IMR-90 (cell line): ENCODE data around the gene ZNFX1. TPM values are rescaled to one million over a fixed set of nuclear protein-coding genes. Genes with fewer than 3 reads are reported as not detected.

Experiments used
- ATAC-seq: fragments of 200-7000 bp; cut with Tn5 transposase; 2 replicates; pipeline ENCODE4 v1.9.1; 2020; ENCODE audit warnings: low read depth, mild to moderate bottlenecking, moderate library complexity
- BruUV-seq: library from RNA; stranded (reverse); fragments of 400-500 nt; replicated peaks from 2 replicates; lab custom pipeline; 2021; lab: Mats Ljungman, UMichigan
- CTCF ChIA-PET: fragments of 300-600 bp; formaldehyde crosslinking; extraction: SDS; loops from one replicate; lab custom pipeline; 2021; ENCODE audit warnings: antibody characterized with exemption; lab: Yijun Ruan, JAX
- POLR2A ChIA-PET: fragments of 300-600 bp; sonication (Branson Sonifier 250); formaldehyde crosslinking; loops from one replicate; lab custom pipeline; 2022; ENCODE audit warnings: antibody characterized with exemption; ENCODE audit not compliant: unreplicated experiment; lab: Charles Lee
- DNase-seq: peaks from one replicate; pipeline ENCODE4 v3.0.0; 2013
- H2AFZ ChIP-seq: replicated peaks from 2 replicates; pipeline ENCODE3; 2013; ENCODE audit warnings: low read length, mild to moderate bottlenecking; ENCODE audit not compliant: poor library complexity
- H2AK5ac ChIP-seq: 2 replicates; pipeline ENCODE4 v1.6.1; 2013; ENCODE audit warnings: low read depth, low read length, inconsistent platforms
- H2AK9ac ChIP-seq: replicated peaks from 2 replicates; pipeline ENCODE3; 2013; ENCODE audit warnings: mild to moderate bottlenecking, low read depth, low read length, moderate library complexity; ENCODE audit not compliant: poor library complexity
- H2BK120ac ChIP-seq: 2 replicates; pipeline ENCODE4 v1.6.1; 2013; ENCODE audit warnings: low read depth, low read length, inconsistent platforms
- H2BK15ac ChIP-seq: 3 replicates; pipeline ENCODE4 v1.6.1; 2013; ENCODE audit warnings: low read depth, low read length, inconsistent platforms
- H2BK20ac ChIP-seq: 2 replicates; pipeline ENCODE4 v1.6.1; 2013; ENCODE audit warnings: low read depth, mild to moderate bottlenecking, inconsistent platforms, low read length, moderate library complexity
- H2BK5ac ChIP-seq: 2 replicates; pipeline ENCODE4 v1.6.1; 2013; ENCODE audit warnings: mild to moderate bottlenecking, low read depth, low read length, inconsistent platforms; ENCODE audit not compliant: poor library complexity, severe bottlenecking
- H3K14ac ChIP-seq: replicated peaks from 2 replicates; pipeline ENCODE4 v1.6.1; 2013; ENCODE audit warnings: low read depth, low read length, inconsistent platforms
- H3K18ac ChIP-seq: 2 replicates; pipeline ENCODE4 v1.6.1; 2013; ENCODE audit warnings: low read depth, low read length, control low read depth
- H3K23ac ChIP-seq: 2 replicates; pipeline ENCODE4 v1.6.1; 2013; ENCODE audit warnings: low read depth, low read length, inconsistent platforms
- H3K27ac ChIP-seq: 2 replicates; pipeline ENCODE4 v1.5.1; 2013; ENCODE audit warnings: mild to moderate bottlenecking, control low read depth, low read length; ENCODE audit not compliant: insufficient read depth
- H3K27me3 ChIP-seq: 2 replicates; pipeline ENCODE4 v1.6.1; 2013; ENCODE audit warnings: low read length; ENCODE audit not compliant: control insufficient read depth, insufficient read depth
- H3K36me3 ChIP-seq: 2 replicates; pipeline ENCODE4 v1.6.1; 2013; ENCODE audit warnings: low read length, mixed read lengths; ENCODE audit not compliant: control insufficient read depth, insufficient read depth
- H3K4ac ChIP-seq: 2 replicates; pipeline ENCODE4 v1.6.1; 2013; ENCODE audit warnings: low read depth, low read length, inconsistent platforms
- H3K4me1 ChIP-seq: 2 replicates; pipeline ENCODE4 v1.6.1; 2013; ENCODE audit warnings: low read length, mixed read lengths; ENCODE audit not compliant: control insufficient read depth, insufficient read depth
- H3K4me2 ChIP-seq: 2 replicates; pipeline ENCODE4 v1.6.1; 2013; ENCODE audit warnings: low read depth, mild to moderate bottlenecking, control low read depth, low read length, moderate library complexity
- H3K4me3 ChIP-seq: 2 replicates; pipeline ENCODE4 v1.5.1; 2013; ENCODE audit warnings: low read depth, mild to moderate bottlenecking, control low read depth, low read length, moderate library complexity; ENCODE audit not compliant: insufficient read depth
- H3K56ac ChIP-seq: 2 replicates; pipeline ENCODE4 v1.6.1; 2013; ENCODE audit warnings: low read length, inconsistent platforms; ENCODE audit not compliant: insufficient read depth; ENCODE audit errors: extremely low read depth
- H3K79me1 ChIP-seq, 2 experiments: 2 replicates each; pipeline ENCODE4 v1.6.1; 2013; ENCODE audit warnings: low read length in 2 of 2, inconsistent platforms in 1 of 2, low read depth in 1 of 2
- H3K9ac ChIP-seq: 2 replicates; pipeline ENCODE4 v1.6.1; 2013; ENCODE audit warnings: low read depth, low read length, control low read depth
- H3K9me1 ChIP-seq: 2 replicates; pipeline ENCODE4 v1.6.1; 2013; ENCODE audit warnings: low read length, inconsistent platforms; ENCODE audit not compliant: insufficient read depth
- H3K9me3 ChIP-seq: 2 replicates; pipeline ENCODE4 v1.6.1; 2013; ENCODE audit warnings: low read length; ENCODE audit not compliant: control insufficient read depth, insufficient read depth
- H4K20me1 ChIP-seq: 2 replicates; pipeline ENCODE4 v1.6.1; 2013; ENCODE audit warnings: low read length, inconsistent platforms; ENCODE audit not compliant: insufficient read depth
- H4K5ac ChIP-seq: 2 replicates; pipeline ENCODE4 v1.6.1; 2013; ENCODE audit warnings: mild to moderate bottlenecking, low read depth, low read length, control low read depth
- H4K8ac ChIP-seq, 2 experiments: 2 replicates each; pipeline ENCODE4 v1.6.1; 2013; ENCODE audit warnings: low read depth in 2 of 2, low read length in 2 of 2, control low read depth in 1 of 2, inconsistent platforms in 1 of 2
- H4K91ac ChIP-seq: 2 replicates; pipeline ENCODE4 v1.6.1; 2013; ENCODE audit warnings: low read depth, low read length, inconsistent platforms; ENCODE audit not compliant: insufficient read depth
- BHLHE40 ChIP-seq: fragments of 150-350 bp; IDR thresholded peaks from 2 replicates; pipeline ENCODE4 v1.6.1; 2016; ENCODE audit warnings: mild to moderate bottlenecking, low read depth, low read length
- CHD1 ChIP-seq: IDR thresholded peaks from 2 replicates; pipeline ENCODE4 v1.6.1; 2012; ENCODE audit warnings: low read depth, low read length, improper control_type of control experiment
- ELK1 ChIP-seq: fragments of 150-350 bp; IDR thresholded peaks from 2 replicates; pipeline ENCODE4 v1.6.1; 2016; ENCODE audit warnings: low read depth, mild to moderate bottlenecking, low read length, moderate library complexity, borderline replicate concordance
- FOS ChIP-seq: fragments of 150-350 bp; IDR thresholded peaks from 2 replicates; pipeline ENCODE4 v1.6.1; 2016; ENCODE audit warnings: low read depth, low read length
- MAFK ChIP-seq: IDR thresholded peaks from 2 replicates; pipeline ENCODE4 v1.6.1; 2012; ENCODE audit warnings: low read depth, low read length, improper control_type of control experiment
- MAZ ChIP-seq: IDR thresholded peaks from 2 replicates; pipeline ENCODE4 v1.6.1; 2012; ENCODE audit warnings: low read depth, mild to moderate bottlenecking, low read length, improper control_type of control experiment, moderate library complexity, borderline replicate concordance
- NFE2L2 ChIP-seq: fragments of 150-350 bp; IDR thresholded peaks from 2 replicates; pipeline ENCODE4 v1.6.1; 2016; ENCODE audit warnings: low read depth, mild to moderate bottlenecking, low read length
- RAD21 ChIP-seq: IDR thresholded peaks from 2 replicates; pipeline ENCODE4 v1.6.1; 2012; ENCODE audit warnings: low read length, improper control_type of control experiment
- RFX5 ChIP-seq: IDR thresholded peaks from 2 replicates; pipeline ENCODE4 v1.8.0; 2012; ENCODE audit warnings: low read depth, mild to moderate bottlenecking, low read length, moderate library complexity
- SMC3 ChIP-seq: fragments of 150-350 bp; IDR thresholded peaks from 2 replicates; pipeline ENCODE4 v1.6.1; 2016; ENCODE audit warnings: low read depth, mild to moderate bottlenecking, antibody characterized with exemption, low read length, moderate library complexity
- WGBS, 2 experiments: methylation state at CpG; one replicate each; pipeline versions ENCODE4 v1.1.5 to v1.1.7; 2013; ENCODE audit warnings: missing lambda C conversion rate in 2 of 2; ENCODE audit not compliant: insufficient read length in 1 of 2; ENCODE audit errors: extremely low coverage in 2 of 2; 5-methylcytosine and 5-hydroxymethylcytosine counted together
- dilution Hi-C: fragments of 300-500 bp; cut with HindIII; formaldehyde crosslinking; loops from one replicate; pipeline ENCODE4 v1.14.3; 2018; ENCODE audit warnings: low sequenced_read_pairs; ENCODE audit not compliant: unreplicated experiment
- in situ Hi-C: fragments of 300-500 bp; cut with MboI; formaldehyde crosslinking; loops from 3 replicates; pipeline ENCODE4 v1.14.3; 2019; ENCODE audit warnings: low sequenced_read_pairs, inconsistent platforms, mixed read lengths
- intact Hi-C: fragments of 100-400 bp; cut with micrococcal nuclease; formaldehyde crosslinking; loops from 2 replicates; pipeline ENCODE4 v1.10.0; 2022
- polyA plus RNA-seq, 3 experiments: library from polyadenylated mRNA; depleted of rRNA; stranded (reverse); fragments of >200 nt; gene quantifications; 2 replicates each; pipeline ENCODE4 v1.2.3, GENCODE V29; 2012; ENCODE audit warnings: low replicate concordance in 1 of 3
- total RNA-seq: library from RNA; depleted of rRNA; stranded (reverse); fragments of >200 nt; gene quantifications from 2 replicates; pipeline ENCODE4 v1.2.3, GENCODE V29; 2012
- TF ChIP-seq, protein P1 (sequence below): conservative IDR thresholded peaks from 2 replicates; pipeline ENCODE4 v1.5.1; 2012; ENCODE audit warnings: mild to moderate bottlenecking, low read depth, low read length, improper control_type of control experiment

ZNFX1 gene
- total and polyA plus RNA-seq, 2 of the 4 experiments (the other 2 are of a cell fraction): 10.9 to 60.9 TPM

DNA sequence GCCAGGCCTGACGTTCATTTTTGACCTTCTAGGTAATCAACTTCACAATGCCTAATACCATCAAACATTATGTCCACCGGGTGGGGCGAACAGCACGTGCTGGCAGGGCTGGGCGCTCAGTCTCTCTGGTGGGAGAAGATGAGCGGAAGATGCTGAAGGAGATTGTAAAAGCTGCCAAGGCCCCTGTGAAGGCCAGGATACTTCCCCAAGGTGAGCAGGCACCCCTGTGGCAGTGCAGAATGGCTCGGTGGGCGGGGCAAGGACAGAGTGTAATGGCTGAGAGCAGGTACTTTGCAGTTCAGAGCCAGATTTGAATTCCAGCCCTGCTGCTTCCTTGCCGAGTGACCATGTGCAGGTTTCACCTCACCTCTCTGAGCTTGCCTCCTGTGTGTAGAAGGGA is 41.6 kb downstream of the ZNFX1 start:
- Histone ChIP-seq H3K23ac (no peak overlapping the region), H3K9ac (no peak overlapping the region), H3K4me3 (no peak overlapping the region), H4K91ac (no peak overlapping the region), H4K5ac (no peak overlapping the region), H2BK20ac (no peak overlapping the region), H3K9me3 (no peaks in the 10 kb centered on the region), H3K14ac (no peak overlapping the region), H3K56ac (no peak overlapping the region), H2AK5ac (no peak overlapping the region), H3K27me3 (no peaks in the 10 kb centered on the region), H3K4me1 (no peaks in the 10 kb centered on the region), H2AK9ac (no peak overlapping the region), H3K4me2 (no peak overlapping the region), H3K4ac (no peak overlapping the region), H2BK5ac (no peak overlapping the region), H2BK15ac (no peak overlapping the region), H4K20me1 (no peaks in the 10 kb centered on the region), H3K27ac (no peak overlapping the region), H2BK120ac (no peak overlapping the region), H4K8ac (no peak overlapping the region), H3K79me1 (no peaks in the 10 kb centered on the region), H3K18ac (no peak overlapping the region), H2AFZ (no peak overlapping the region), H3K36me3 (peaks cover 67% of the 10 kb centered on the region), H3K9me1 (no peaks in the 10 kb centered on the region)
- in situ Hi-C loops: no loop called here
- dilution Hi-C loops: no loop called here
- no CpG with 5 or more reads among the region's 9 CpGs for WGBS, 2 experiments
- ChIA-PET CTCF (no interaction called here), POLR2A (no interaction called here)
- no TSS peak for BruUV-seq
- DNase-seq (no peak), ATAC-seq (no peak)
- TF ChIP-seq RAD21 (no peak), SMC3 (no peak), ELK1 (no peak), MAZ (no peak), NFE2L2 (no peak), CHD1 (no peak), MAFK (no peak), BHLHE40 (no peak), FOS (no peak), RFX5 (no peak)
- TF ChIP-seq, protein P1, sequence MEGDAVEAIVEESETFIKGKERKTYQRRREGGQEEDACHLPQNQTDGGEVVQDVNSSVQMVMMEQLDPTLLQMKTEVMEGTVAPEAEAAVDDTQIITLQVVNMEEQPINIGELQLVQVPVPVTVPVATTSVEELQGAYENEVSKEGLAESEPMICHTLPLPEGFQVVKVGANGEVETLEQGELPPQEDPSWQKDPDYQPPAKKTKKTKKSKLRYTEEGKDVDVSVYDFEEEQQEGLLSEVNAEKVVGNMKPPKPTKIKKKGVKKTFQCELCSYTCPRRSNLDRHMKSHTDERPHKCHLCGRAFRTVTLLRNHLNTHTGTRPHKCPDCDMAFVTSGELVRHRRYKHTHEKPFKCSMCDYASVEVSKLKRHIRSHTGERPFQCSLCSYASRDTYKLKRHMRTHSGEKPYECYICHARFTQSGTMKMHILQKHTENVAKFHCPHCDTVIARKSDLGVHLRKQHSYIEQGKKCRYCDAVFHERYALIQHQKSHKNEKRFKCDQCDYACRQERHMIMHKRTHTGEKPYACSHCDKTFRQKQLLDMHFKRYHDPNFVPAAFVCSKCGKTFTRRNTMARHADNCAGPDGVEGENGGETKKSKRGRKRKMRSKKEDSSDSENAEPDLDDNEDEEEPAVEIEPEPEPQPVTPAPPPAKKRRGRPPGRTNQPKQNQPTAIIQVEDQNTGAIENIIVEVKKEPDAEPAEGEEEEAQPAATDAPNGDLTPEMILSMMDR: no peak
- intact Hi-C loops: no loop called here
